Kidney (tissue), 14 donors: ENCODE data around the gene PACS2. TPM values are rescaled to one million over a fixed set of nuclear protein-coding genes. Genes with fewer than 3 reads are reported as not detected.

Experiments used
- DNase-seq, 5 donors: peaks; one replicate each; pipeline ENCODE4 v3.0.0-alpha.2; 2013 to 2020
- FAIRE-seq: peaks from 2 replicates; lab custom pipeline; 2012; peaks lifted over from hg19 to GRCh38; lab: Jason Lieb, UNC
- H3K27ac ChIP-seq, 2 donors: one replicate each; pipeline ENCODE4 v1.7.0; 2013; ENCODE audit warnings: low read depth in 2 of 2, low read length in 2 of 2, inconsistent platforms in 1 of 2
- H3K27me3 ChIP-seq: one replicate; pipeline ENCODE4 v1.7.1; 2013; ENCODE audit warnings: low read length, inconsistent platforms; ENCODE audit not compliant: control insufficient read depth, insufficient read depth
- H3K36me3 ChIP-seq, 3 donors: one replicate each; pipeline versions ENCODE4 v1.7.0 to v1.7.1; 2013; ENCODE audit warnings: low read length in 3 of 3, control low read depth in 1 of 3, inconsistent platforms in 1 of 3; ENCODE audit not compliant: insufficient read depth in 3 of 3, control insufficient read depth in 2 of 3
- H3K4me1 ChIP-seq, 3 donors: one replicate each; pipeline versions ENCODE4 v1.7.0 to v1.7.1; 2013; ENCODE audit warnings: low read length in 3 of 3, inconsistent platforms in 1 of 3, low read depth in 1 of 3; ENCODE audit not compliant: control insufficient read depth in 2 of 3, insufficient read depth in 2 of 3
- H3K4me3 ChIP-seq, 3 donors: one replicate each; pipeline versions ENCODE4 v1.7.0 to v1.8.1; 2013; ENCODE audit warnings: low read length in 3 of 3, control low read depth in 1 of 3, inconsistent platforms in 1 of 3
- H3K9ac ChIP-seq, 3 donors: one replicate each; pipeline versions ENCODE4 v1.7.0 to v1.7.1; 2013; ENCODE audit warnings: low read length in 3 of 3, control low read depth in 1 of 3, inconsistent platforms in 1 of 3
- H3K9me3 ChIP-seq, 3 donors: one replicate each; pipeline versions ENCODE4 v1.7.0 to v1.7.1; 2013; ENCODE audit warnings: low read length in 3 of 3, control low read depth in 1 of 3, inconsistent platforms in 1 of 3; ENCODE audit not compliant: control insufficient read depth in 2 of 3, insufficient read depth in 1 of 3
- CTCF ChIP-seq: IDR thresholded peaks from 3 replicates; pipeline ENCODE4 v1.5.1; 2012; ENCODE audit warnings: mild to moderate bottlenecking, moderate library complexity, borderline replicate concordance; ENCODE audit not compliant: insufficient read depth; ENCODE audit errors: extremely low read depth
- intact Hi-C: fragments of 100-400 bp; cut with DNase I; formaldehyde crosslinking; loops from one replicate; pipeline ENCODE4 v1.11.1; 2022
- polyA plus RNA-seq: library from polyadenylated mRNA; stranded (reverse); fragments of 350-450 nt; fragmentation: Illumina TruSeq; extraction: RNeasy Lipid Tissue Mini Kit (QIAGEN cat#74804); gene quantifications from one replicate; pipeline ENCODE4 v1.2.3, GENCODE V29; 2014; ENCODE audit warnings: low read depth, low replicate concordance; ENCODE audit not compliant: insufficient read depth
- total RNA-seq: library from RNA; stranded (reverse); fragmentation: NEBNext Ultra II Directional; extraction: Animal tissue kit (Norgen Biotek cat#: 25700); gene quantifications from one replicate; pipeline ENCODE4 v1.2.1, GENCODE V29; 2021
- donor health status: control.
- donor health status: control.
- donor health status: control.
- donor health status: control.
- donor health status: control.
- donor health status: DM: yes; HTN: yes; CAD: no.
- donor health status: Normal renal cell carcinoma (clear cell type).

The PACS2 gene
- total and polyA plus RNA-seq, 2 donors from 2014 or later, result 35.7 to 83.9 TPM

GRCh38 chr14:105348169-105348944, 33.8 kb downstream of the PACS2 start:
- DNase-seq (peak in 1 of 5 donors; percentile 76), FAIRE-seq (no peak)
- peaks cover 0 to 10% (median 9%) of the 10 kb centered on the region in 3 donors for H3K4me1 ChIP-seq
- no peak for TF ChIP-seq CTCF
- H3K27me3 ChIP-seq, result no peaks in the 10 kb centered on the region
- no peaks in the 10 kb centered on the region for H3K9me3 ChIP-seq
- intact Hi-C loops, result no loop called here
- H3K36me3 ChIP-seq, result no peaks in the 10 kb centered on the region
- no peak overlapping the region for H3K4me3 ChIP-seq
- H3K9ac ChIP-seq, result no peak overlapping the region
- no peak overlapping the region for H3K27ac ChIP-seq

GRCh38 chr14:105348945-105349699, 34.6 kb downstream of the PACS2 start:
- no peak overlapping the region for H3K4me3 ChIP-seq
- H3K36me3 ChIP-seq, result no peaks in the 10 kb centered on the region
- no peaks in the 10 kb centered on the region for H3K27me3 ChIP-seq
- DNase-seq (no peak), FAIRE-seq (no peak)
- H3K9ac ChIP-seq, result no peak overlapping the region
- H3K27ac ChIP-seq, result no peak overlapping the region
- no peaks in the 10 kb centered on the region for H3K9me3 ChIP-seq
- peaks cover 0 to 10% (median 9%) of the 10 kb centered on the region in 3 donors for H3K4me1 ChIP-seq
- intact Hi-C loops, result no loop called here
- no peak for TF ChIP-seq CTCF

GRCh38 chr14:105349992-105350391, 35.4 kb downstream of the PACS2 start:
- DNase-seq, result no peak
- no peaks in the 10 kb centered on the region for H3K27me3 ChIP-seq
- H3K4me1 ChIP-seq, result peaks cover 0 to 10% (median 9%) of the 10 kb centered on the region in 3 donors
- FAIRE-seq, result no peak
- H3K4me3 ChIP-seq, result no peak overlapping the region
- no peaks in the 10 kb centered on the region for H3K36me3 ChIP-seq
- no peak overlapping the region for H3K27ac ChIP-seq
- intact Hi-C loops, result loop anchor here (5.0 kb wide), 1 partner anchor 148 kb away; no protein-coding TSS in a partner anchor
- no peak for TF ChIP-seq CTCF
- no peak overlapping the region for H3K9ac ChIP-seq
- H3K9me3 ChIP-seq, result no peaks in the 10 kb centered on the region
